Superior temporal gyrus (tissue), 1 donor: ENCODE data around the gene ADAM12.

Experiments
- DNase-seq: peaks from one replicate; pipeline ENCODE4 v3.0.0-alpha.2; 2016; ENCODE audit errors: extremely low spot score

The ADAM12 gene

DNA sequence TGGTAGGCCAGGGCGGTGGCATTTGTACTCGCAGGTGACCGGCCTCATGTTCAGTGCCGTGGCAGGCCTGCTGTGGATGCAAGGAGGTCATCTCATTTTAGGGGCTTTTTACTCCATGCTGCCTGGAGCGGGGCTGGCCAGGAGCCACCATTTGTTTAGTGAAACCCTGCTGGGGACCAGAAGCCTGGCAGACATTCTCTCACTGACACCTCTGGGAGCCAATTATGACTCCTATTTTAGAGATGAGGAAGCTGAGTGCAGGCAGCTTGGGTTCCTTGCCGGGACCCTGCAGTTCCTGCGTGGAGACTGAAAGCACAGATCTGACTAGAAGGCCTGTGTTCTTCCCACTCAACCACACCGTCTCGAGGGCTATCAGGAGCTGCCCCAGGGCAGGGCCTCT is 305.3 kb downstream of the ADAM12 start:
- DNase-seq = no peak

DNA sequence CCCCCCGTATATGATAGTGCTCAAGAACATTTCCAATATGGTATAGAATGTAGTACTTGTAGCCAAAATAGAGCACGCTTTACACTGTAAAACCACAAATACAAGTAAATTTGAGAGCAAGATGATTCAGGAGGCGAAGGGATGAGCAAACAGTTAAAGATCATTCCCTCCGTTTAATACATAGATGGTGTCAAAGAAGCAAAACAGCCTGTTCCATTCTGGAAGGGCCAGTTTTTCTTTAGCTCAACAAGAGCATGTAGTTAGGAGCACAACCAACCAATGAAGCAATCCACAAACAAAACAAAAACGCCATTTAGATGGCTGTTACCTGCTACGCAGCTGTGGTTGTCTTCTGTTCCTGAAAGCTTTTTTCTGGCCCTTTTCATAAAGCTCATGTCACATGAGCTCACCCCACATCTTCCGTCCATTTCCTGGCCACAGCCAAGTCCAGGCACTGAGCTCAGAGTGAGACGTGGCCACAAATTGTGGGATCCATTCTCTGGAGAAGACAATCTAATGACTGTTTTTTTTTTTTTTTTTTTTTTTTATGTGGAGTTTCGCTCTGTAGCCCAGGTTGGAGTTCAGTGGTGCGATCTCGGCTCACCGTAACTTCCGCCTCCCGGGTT is 306.3 kb downstream of the ADAM12 start:
- peak; percentile 15 for DNase-seq

GRCh38 chr10:126080879-126081411 is 307.3 kb downstream of the ADAM12 start:
- no peak for DNase-seq

GRCh38 chr10:126080291-126080825 is 307.9 kb downstream of the ADAM12 start:
- no peak for DNase-seq

DNA sequence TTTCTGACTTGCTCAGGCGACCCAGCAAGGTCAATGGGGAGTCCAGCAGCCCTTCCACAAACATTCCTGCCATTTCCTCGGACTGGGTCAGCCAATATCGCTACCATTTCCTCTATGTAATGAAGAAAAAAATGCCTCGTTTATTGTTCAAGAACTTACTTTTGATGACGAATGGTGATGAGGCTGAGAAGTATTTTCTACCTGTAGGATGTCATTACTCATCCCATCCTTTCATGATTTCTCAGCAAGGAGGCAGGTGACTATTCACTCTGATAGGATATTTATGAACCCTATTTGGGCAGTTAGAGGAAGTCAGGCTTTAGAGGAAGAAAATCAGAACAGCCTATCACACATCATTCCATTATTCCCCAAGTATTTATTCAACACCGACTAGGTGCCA is 313.3 kb downstream of the ADAM12 start:
- no peak for DNase-seq

GRCh38 chr10:126074291-126074690 is 314.0 kb downstream of the ADAM12 start:
- DNase-seq = no peak

- no peak for DNase-seq
Measured at GRCh38 chr10:126073606-126074005, 314.7 kb downstream of the ADAM12 start.

DNA sequence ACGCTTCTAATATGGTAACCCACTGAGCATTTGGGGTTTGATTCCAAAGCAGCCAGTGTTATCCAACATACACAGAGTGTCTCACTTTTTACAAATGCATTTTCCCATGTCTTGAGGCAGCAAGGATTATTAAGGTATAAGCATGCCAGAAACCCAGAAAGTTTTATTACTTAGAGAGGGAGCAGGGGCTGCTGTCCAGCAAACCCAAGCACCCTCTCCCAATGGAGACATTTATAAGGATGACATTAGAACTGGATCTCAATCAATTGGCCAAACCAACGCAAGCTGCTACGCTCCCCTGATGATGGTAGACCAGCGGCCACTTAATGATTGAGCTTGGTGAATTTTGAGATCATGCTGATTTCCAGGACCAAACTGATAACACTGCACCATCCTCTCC is 315.7 kb downstream of the ADAM12 start:
- DNase-seq = no peak

- DNase-seq = peak; percentile 29
Measured at GRCh38 chr10:126070476-126071215, 317.6 kb downstream of the ADAM12 start.

GRCh38 chr10:126068322-126068721 is 320.0 kb downstream of the ADAM12 start:
- no peak for DNase-seq

DNA sequence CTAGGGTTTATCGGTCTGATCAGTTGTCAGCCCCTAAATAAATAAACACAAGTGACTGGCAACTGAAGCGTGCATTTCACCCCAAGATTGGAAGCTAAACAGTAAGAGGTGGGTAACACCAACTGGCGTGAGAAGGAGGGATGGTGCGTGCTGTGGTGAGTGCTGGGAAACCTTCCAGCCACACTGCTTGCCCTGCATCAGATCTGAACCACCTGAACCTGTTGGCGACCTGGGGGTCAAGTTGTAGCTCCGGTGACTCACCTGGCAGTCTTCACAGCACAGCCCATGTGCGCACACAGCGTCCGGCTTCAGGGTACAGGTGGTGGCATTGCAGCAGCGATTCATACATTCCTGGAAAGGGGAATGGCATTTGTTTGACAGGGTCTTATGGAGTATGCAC is 321.8 kb downstream of the ADAM12 start:
- DNase-seq = no peak

- DNase-seq = no peak
Measured at GRCh38 chr10:126065751-126066377, 322.4 kb downstream of the ADAM12 start.

DNA sequence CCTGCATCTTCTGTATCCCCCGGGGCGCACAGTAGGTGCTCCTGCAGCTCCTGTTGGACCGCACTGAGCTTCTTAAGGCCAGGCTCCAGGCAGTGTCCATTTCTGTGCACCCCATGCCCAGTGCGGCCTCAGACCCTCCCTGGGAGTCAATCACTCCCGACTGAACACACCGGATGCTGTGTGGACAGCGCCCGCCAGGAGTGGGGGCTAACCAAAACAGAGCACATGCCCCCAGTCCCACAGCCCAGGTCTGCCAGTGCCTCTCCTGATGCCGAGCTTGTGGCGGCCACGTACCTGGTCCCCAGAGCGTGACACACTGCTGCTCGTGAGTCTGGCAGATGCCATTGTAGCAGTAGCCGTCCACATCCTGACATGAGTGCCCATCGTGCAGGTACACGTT is 323.8 kb downstream of the ADAM12 start:
- no peak for DNase-seq

DNA sequence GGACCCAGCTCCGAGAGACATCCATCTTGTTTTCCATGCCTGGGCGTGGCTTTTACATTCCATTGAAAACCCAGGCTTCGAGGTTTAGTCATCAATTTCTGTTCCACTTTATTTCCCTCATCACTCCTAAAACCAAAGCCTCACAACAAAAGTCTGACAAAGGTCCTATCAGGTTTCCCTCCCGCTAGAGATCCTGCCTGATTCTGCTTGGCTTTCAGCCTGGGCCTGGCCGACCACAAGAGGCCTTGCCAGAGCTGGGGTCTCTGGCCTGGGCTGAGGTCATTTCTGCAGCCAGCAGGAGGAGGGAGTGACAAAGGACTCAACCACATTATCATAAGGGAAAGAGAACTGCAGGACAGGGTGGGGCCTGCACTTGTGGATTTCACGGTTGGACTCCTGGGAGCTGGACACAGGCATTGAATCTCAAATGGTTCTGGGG is 324.9 kb downstream of the ADAM12 start:
- DNase-seq = no peak

- peak; percentile 93 for DNase-seq
Measured at GRCh38 chr10:126062131-126063032, 325.9 kb downstream of the ADAM12 start.

GRCh38 chr10:126061526-126061925 is 326.8 kb downstream of the ADAM12 start:
- DNase-seq = no peak

- DNase-seq = no peak
Measured at GRCh38 chr10:126060261-126060931, 327.9 kb downstream of the ADAM12 start.

- DNase-seq = no peak
Measured at GRCh38 chr10:126059076-126059826, 329.0 kb downstream of the ADAM12 start.

DNA sequence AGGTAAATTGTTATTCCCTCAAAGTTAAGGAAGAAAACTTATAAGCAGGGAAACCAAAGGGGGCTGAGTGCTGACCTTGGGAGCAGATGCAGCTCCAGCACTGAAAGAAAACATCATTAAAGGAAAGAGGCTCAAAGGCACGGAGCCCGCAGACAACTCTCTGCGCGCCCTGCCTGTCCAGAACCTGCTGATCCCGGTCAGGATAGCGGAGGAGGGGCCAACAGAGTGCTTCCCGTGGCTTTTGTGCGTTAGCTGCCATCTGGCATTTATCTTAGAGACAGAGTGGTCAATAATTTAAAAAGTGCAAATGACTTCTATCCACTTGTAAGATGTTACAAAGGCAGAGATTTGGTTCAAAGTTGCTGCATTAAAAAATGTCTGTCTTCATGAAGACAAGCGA is 329.8 kb downstream of the ADAM12 start:
- DNase-seq = no peak

DNA sequence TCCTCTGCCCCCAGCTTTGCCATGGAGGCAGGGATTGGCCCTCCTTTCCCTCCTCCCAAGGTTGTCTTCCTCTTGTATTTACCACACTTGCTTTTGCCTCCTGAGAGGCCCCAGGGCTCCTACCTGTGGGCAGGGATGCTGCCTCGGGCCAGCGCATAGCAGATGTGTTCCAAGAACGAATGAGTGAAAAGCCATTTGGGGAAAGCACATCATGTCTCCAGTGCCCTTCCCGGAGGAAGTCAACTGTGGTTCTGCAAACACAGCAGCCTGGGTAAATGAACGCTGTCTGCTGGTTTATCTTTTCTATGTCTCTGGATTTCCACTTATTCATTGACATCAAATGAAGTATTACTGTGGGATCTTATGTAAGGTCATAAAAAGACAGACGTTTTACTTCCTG is 330.2 kb downstream of the ADAM12 start:
- DNase-seq = no peak
